HPDE6-E6E7 (cell line): ENCODE results near the gene TRIM31.

ENCODE experiments used
- DNase-seq: peaks from one replicate; pipeline ENCODE4 v3.0.0; 2011; ENCODE audit warnings: missing footprints; ENCODE audit errors: extremely low spot score

Gene TRIM31

DNA sequence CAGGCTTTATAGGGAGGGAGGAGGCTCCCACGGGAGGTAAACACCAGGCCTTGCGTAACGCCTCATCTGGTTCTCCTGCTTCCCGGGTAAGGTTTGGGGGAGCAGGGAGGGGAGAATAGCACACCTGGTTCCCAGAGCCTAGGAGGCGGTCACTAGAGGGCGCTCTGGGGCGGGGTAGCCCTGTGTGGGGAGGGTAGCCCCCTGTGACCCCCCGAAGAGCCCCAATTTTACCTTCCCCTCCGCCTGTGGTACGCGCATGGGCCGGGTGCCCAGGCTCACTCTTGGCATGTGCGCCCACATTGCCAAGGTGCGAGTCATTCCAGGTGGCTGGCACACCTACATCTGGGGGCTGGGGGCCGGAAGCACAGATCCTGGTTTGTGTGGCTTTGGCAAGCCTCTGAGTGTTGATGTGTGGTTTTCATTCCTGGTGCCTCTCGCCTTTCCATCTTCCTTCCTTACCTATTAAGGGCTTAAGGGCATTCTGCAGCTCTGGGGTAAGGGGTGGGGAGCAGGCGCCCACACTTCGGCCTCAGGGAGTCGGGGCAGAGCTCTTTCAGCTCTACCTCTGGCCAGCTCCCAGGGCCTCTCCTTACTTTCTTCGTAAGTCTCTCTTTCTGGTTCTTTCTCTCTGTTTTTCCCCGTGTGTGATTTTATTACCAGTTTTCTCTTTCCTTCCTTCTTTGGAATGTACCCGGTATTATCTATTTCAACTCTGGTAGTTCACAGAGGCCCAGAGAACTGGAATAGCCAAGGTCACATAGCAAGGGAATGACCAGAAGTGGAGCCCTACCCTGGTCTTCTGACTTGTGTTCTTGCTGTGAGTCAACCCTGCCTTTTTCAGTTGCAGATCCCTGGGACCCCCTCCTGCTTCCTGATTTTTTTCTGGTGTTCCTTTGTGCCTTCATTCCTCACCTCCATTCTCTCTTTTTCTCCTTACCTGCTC is 36.8 kb downstream of the TRIM31 start:
- DNase-seq: peak; percentile 79

DNA sequence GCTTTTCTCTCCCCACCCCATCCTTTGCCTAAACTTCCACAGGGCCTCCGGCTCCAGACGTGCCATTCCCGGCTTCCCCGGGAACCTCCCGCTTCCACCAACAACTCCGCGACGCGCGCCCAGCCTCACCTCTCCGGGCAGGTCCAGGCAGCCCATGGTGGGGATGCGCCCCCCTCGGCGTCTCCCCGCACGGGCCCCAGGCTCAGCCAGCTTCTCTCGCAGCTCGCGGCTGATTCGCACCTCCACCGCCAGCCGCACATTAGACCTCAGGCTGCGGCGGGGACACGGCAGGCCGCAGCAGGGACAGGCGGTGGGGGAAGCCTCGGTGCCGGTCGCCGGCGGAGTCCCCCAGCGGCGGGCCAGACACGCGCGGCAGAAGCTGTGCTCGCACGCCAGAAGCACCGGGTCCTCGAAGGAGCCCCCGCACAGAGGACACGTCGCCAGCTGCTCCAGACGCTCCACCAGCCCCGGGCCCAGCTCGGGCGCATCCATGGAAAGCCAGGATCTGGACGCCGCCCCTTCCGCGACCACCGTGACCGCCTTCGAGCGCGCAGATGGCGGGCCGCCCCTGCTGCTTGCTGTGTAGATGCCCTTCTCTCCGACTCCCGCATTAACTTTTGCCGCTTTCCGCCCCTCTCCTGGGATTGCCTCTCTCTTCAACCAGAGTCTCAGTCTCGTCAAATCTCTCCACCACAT is 37.6 kb downstream of the TRIM31 start, which contains the start of gene RNF39:
RNF39 (minus strand) TSS at position 676 of the 696 bp plus-strand sequence; CDS start at position 492, 184 bp downstream.
- no peak for DNase-seq

DNA sequence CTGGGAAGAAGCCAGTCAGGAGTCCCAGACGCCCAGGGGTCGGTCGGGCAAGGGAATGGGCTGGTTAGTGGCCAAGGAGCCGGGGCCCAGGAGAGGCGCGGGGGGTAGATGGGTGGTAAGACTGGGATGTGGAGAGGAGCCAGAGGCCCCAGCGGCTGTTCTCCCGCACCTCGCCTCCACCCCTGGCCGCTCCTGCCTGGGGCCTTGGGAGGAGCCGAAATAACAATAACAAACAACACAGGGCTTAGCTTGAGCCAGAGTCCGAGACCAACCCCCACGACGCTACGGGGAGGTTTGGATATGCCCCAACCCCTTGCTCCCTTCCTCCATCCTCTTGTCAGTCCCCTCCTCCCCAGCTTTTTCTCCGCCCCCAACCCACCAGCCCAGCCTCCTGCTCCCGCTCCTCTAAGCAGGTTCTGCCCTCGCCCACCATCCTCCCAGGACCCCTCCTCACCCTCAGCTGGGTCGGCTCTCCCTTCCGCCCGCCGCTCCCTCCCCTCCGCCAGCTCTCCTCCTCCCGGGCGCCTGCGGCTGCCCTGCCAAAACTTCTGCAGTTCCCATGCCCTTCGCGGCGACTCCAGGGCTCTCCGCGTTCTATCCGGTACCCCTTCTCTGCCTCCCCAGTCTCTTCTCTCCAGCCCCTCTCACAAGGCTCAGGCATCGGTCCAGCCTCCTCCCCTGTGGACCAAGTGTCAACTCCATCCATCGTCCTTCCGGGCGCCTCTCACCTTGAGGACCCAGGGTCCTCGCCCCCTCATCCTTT is 38.4 kb downstream of the TRIM31 start:
- no peak for DNase-seq

DNA sequence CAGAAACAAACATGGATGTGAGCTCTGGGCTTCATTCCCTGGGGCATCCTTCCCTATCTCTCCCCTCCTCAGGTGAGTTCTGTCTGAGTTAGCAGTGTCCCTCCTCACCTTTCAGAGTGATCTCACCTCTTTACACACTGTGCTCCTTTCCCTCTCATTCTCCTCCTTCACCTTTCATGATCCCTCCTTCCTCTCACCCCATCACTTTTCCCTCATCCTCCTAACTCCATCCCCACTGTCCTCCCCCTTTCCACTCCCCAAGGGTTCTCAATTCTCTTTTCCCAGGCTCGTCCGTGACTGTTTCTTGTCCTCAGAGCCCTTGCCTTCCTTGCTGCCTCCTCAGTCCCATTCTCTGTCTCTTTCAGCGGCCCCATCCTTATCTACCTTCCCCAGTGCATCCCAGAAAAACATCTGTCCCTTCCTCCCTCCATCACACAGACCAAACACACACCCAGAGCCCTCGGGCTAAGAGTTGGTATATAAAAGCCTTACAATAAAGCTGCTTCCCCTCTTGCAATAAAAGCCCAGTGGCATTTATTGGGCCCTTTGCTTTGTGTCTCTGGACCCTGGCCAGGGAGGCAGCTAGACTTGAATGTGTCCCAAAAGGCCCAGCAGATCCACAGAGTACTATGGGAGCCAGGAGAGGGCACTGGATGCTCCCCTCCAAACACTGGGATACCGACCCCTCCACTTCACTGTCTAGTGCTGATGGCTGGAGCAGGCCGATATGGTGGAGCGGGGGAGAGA is 39.2 kb downstream of the TRIM31 start:
- DNase-seq: no peak

DNA sequence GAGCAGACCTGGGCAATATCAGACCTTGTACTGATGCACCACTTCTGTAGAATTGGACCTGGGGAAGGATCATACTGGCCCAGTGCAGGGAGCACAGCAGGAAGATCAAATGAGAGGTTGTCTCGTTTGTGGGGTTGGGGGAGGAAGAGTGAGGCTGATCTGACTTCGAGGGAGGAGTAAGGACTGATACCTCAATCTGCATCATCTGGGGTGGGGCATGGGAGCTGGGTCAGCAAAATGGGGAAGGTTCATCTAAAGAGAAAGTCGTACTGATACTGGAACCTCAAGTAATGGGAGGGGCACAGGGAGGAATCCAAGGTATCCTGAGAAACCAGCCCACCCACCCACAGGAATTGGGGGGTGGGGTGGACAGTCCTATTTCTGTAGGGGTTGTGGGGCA is 41.0 kb downstream of the TRIM31 start:
- no peak for DNase-seq

DNA sequence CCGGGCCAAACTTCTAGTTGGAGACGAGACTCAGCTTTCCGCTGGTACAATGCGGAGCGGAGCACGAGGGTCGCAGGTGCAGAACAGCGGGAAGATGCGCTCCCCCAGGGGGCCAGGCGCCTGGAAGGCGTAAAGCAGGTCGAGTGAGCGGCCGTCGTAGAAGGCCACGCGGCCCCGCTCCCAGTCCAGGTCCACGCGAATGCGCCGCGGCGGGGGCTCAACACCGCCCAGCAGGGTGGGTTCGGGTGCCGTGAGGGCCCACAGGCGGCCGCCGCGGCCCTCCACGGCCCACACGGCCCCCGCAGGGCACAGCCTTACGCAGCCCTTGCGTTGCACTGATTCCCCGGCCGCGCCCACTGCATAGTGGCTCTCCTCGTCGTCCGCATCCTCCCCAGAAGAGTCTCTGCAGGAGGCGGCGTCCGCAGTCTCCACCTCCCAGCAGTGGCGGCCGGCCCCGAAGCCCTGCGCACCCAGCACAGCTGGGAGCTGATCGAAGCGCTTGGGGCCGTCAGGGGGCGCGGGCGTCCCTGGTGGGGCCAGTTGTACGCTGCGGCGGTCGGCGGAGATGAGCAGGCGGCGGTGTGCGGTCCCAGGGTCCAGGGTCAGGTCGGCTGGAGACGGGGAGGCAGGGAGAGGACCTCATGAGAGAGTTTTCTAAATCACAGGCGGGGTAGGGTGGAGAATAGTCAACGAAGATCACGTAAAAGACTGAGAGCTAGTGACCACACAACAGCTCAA is 41.6 kb downstream of the TRIM31 start:
- no peak for DNase-seq

DNA sequence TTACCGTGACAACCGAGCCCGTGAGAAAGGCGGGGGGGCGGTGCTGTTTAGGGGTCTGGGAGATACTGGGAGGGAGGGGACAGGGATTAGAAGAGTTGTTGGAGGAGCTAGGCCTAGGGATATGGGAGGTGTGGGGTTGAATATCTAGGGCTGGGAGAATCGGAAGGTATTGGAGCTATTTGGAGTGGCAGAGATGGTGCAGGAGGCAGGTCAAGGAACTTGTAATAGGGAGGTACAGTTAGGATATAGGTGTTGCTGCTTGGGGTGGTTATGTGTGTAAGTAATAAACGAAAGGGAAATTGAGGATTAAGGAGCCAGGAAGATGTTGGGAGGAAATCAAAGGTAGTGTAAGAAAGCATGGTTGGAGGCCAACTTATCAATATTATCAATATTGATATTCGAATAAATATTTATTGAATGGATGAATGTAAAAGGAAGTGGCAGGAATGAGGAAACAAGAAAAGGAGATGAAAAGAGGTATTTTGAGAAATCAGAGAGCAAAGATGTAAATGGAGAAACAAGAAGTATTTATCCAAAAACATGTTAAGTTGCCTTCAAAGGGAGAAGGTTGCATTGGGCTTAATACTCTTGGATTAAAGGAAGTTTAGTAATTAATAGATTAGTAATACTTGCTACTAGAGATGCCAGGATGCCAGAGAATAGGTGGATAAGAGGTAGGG is 45.3 kb downstream of the TRIM31 start:
- no peak for DNase-seq

DNA sequence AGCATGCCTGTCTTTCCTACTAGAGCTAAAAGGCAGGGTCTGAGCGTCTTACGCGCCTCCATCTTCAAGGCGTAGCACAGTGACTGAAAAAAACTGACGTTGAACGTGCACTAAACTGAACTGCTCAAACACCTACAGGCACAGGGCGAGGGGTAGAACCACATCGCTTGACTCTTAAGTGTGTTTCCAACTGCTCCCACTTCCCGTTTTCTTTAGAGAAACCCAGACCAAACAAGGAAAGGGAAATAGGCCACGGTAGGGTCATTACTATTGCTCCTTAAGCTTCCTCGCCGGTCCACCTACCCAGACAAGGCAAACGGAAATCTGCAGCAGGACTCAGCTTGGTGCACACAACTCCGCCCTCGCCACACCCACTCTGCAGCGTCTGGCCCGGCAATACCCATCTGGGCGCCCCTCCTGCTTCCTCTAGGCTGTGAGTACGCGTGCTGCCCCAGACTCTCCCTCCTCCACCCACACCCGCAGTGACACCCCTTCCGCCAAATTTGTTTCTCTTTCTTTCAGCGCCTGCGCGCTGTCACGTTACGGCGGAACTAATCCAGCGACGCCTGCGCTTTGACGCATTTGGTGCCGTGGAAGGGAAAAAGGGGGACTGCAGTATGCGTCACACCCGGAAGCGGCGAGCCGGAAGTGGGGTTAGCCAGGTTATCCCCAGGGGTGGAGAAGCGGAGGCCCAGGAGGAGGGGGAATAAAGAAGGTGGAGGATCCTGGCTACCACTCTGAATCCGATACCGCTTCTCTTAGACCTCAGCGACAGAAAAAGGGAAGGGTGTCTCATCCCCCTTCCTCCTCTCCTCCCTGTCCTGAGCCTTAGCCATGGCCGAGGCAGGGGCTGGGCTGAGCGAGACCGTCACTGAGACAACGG is 46.1 kb downstream of the TRIM31 start, which contains the start of gene PPP1R11:
PPP1R11 (plus strand) TSS at position 622 of the 883 bp plus-strand sequence; CDS start at position 835, 213 bp downstream.
- peak; percentile 95 for DNase-seq

DNA sequence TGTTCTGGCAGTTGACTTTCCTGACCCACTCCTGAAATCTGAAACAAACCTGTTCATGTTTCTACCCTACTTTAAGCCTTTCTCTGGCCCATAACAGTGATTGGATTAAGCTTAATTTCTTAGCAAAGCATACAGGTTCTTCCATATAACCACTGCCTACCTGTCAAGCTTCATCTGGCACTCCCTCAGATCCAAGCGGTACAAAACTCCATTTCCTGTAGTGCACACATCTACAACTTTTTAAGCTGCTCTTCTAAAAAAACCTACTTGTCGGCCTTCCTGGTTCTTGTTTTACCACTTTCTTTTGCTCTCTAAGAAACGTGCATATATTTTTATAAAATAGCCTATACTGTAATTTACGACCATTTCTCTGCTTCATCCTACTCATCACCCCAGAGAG is 46.8 kb downstream of the TRIM31 start:
- no peak for DNase-seq

DNA sequence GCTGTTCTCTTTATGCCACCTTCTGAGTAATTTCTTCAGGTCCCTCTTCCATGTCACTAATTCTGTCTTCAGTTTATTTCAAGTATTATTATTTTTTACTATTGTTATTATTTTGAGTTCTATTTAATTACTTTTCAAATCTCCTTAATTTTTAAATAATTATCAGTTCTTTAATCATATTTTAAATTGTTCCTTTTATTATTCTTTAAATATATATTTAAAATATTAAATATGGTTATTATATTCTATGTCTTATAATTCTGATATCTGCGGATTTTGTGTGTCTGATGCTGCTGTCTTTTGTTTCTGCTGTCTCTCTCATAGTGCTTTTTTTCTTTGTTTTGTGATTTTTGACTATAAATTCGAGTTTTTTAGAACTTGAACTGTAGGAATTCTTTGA is 49.6 kb downstream of the TRIM31 start:
- DNase-seq: no peak

DNA sequence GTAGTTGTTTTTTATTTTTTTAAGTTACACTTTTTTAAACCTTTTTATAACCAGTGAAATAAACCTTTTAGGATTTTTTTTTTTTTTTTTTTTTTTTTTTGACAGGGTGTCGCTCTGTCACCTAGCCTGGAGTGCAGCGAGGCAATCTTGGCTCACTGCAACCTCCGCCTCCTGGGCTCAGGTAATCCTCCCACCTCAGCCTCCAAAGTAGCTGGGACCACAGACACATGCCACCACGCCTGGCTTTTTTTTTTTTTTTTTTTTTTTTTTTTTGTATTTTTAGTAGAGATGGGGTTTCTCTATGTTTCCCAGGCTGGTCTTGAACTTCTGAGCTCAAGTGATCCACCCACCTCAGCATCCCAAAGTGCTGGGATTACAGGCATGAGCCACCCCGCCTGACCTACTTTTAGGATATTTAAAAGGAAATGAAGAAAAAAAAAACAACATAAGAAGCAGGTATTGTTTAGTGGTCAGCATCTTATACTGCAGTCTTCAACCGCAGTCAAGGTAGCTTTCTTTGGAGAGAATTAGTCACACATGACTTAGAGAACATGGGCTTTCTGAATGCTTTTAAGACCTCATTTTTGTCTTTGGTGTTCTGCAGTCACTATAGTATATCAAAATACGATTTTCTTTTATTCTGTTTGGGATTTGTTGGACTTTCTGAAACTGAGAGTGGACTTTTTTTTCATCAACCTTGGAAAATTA is 50.3 kb downstream of the TRIM31 start:
- no peak for DNase-seq

DNA sequence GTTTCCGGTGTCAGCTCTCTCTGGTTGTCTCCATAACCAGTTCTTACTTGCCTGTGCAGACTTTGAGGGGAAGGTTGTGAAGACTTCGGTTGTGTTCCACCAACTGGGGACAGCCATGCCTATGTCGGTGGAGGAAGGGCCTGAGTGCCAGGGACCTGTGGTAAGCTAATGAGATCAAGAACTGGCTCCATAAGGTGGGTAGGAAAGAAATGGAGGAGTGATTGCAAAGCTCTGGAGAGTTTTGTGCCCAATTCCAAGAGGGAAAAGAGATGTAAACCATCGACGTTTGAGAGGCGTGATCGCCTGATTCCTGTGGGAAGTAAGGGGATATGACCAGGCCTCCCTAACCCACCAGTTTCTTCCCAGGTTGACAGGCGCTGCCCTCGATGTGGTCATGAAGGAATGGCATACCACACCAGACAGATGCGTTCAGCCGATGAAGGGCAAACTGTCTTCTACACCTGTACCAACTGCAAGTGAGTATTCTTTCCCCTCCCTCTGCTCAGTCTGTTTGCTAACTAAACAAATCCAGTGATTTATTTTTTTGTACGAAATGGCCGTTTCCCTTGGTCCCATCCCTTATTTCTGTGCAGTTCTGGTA is 50.9 kb downstream of the TRIM31 start:
- no peak for DNase-seq

DNA sequence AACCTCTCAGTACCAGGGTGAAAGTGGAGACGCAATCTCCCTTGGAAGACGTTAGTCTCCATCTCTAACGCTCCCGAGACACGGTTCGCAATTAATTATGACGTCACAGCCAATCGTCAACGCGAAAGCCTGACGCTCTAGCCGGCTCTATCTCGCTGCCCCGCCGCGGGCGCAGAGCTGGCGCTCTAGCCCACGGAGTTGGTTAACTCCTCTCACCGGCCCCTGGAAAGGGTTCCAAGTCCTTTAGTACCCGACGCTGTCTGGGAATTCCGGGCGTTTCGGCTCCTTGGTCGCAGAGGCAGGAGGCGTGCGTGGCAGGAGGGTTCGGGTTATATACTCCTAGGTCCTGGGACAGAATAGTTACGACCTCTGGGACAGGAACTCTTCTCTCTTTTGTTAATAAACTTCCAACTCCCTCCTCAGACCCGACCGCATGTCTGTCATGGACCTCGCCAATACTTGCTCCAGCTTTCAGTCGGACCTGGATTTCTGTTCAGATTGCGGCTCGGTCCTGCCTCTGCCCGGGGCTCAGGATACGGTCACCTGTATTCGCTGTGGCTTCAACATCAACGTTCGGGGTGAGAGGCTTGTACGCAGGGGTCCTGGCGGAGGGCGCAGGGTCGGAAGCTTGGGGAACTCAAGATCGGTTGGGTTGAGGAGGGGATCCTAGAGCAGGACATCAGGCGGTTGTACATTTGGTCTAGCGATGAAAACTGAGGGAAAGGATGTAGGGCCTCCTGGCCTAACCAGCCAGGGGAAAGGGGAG is 51.6 kb downstream of the TRIM31 start, which contains the start of gene POLR1H:
POLR1H (plus strand) TSS at position 174 of the 766 bp plus-strand sequence; CDS start at position 434, 260 bp downstream.
- peak; percentile 94 for DNase-seq

DNA sequence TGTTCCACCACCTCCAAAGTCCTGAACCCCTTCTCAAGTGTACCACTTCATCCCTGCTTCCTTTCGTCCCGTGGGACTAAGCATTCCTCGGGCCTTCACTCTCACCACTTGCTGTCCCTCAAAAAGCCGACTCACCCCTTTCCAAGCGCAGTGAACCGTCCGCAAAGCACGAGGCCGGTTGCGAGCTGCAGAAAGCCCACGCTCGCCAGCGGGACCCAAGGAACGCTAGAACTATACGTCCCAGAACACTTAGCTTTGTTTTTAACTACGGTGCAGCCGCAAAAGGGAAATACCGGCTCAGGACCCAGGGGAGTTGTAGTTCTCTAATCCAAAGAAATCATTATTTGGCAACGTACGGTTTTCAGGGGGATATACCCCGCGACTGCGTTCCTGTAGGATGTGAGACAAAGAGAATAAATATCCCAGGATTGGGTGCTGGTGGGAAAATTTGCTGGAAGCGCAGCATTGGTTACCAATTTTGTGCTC is 52.2 kb downstream of the TRIM31 start:
- no peak for DNase-seq

DNA sequence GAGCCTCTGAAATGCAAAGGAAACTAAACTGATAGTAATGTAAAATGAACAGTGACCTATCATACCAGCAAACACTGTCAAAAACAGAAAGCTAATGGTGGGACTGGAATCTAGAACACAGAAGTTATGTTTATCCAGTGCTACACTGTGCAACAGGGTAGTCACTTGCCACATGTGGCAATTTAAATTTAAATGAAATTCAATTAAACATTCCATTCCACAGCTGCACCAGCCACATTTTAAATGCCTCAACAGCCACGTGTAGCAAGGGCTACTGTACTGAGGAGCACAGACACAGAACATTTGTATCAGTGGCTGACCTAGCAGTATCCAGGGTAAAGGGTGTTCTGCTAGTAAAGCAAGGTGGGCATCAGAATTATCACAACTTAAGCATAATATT is 57.4 kb downstream of the TRIM31 start:
- no peak for DNase-seq

DNA sequence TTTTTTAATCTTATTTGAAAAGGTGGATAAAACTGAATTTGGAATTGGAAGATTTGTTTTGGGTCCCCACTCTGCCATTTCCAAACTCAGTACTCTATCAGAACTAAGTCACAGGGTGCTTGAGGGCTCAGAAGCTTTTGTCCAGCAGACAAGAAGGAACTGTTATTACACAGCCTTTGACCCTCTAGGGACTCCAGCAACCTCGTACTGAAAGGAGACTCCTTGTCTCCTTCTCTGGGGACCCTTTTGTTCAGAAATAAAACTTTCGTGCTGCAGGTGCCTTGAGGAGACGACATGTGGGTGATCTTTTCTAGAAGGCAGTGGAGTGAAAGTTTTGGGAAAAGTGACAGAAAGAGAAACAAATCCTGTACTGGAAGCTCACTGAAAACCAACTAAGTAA is 59.2 kb downstream of the TRIM31 start:
- no peak for DNase-seq
